T-helper 2 cell treated with Interferon-gamma antibody and Interleukin-4, amounts not matched to agents 5 μg/mL and 100 μg/mL, for 36 hours (primary cell): ENCODE data around the gene ABCG2.

Experiments
- DNase-seq: peaks from one replicate; pipeline ENCODE4 v3.0.0; 2021; ENCODE audit warnings: low spot score
- H3K27ac Mint-ChIP-seq: one replicate; pipeline ENCODE4 v1.8.0; 2021; ENCODE audit warnings: mild to moderate bottlenecking, mixed read lengths
- H3K27me3 Mint-ChIP-seq: one replicate; pipeline ENCODE4 v1.8.0; 2021; ENCODE audit warnings: low read depth, mixed read lengths
- H3K36me3 Mint-ChIP-seq: one replicate; pipeline ENCODE4 v1.8.0; 2021; ENCODE audit warnings: low read depth, mixed read lengths
- H3K4me1 Mint-ChIP-seq: one replicate; pipeline ENCODE4 v1.8.0; 2021; ENCODE audit warnings: low read depth, mixed read lengths
- H3K4me3 Mint-ChIP-seq: one replicate; pipeline ENCODE4 v1.8.0; 2022; ENCODE audit warnings: mild to moderate bottlenecking, moderate library complexity, mixed read lengths
- H3K9me3 Mint-ChIP-seq: one replicate; pipeline ENCODE4 v1.8.0; 2021; ENCODE audit warnings: mixed read lengths

ABCG2 gene

GRCh38 chr4:88059766-88060165, 98.7 kb downstream of the ABCG2 start:
- Mint-ChIP-seq H3K4me1 (no peaks in the 10 kb centered on the region), H3K27me3 (no peaks in the 10 kb centered on the region), H3K27ac (no peak overlapping the region), H3K4me3 (no peak overlapping the region), H3K9me3 (no peaks in the 10 kb centered on the region), H3K36me3 (peaks cover 37% of the 10 kb centered on the region)
- no peak for DNase-seq

GRCh38 chr4:88058295-88058694, 100.1 kb downstream of the ABCG2 start:
- Mint-ChIP-seq H3K27me3 (no peaks in the 10 kb centered on the region), H3K9me3 (no peaks in the 10 kb centered on the region), H3K4me3 (no peak overlapping the region), H3K36me3 (peaks cover 36% of the 10 kb centered on the region), H3K4me1 (no peaks in the 10 kb centered on the region), H3K27ac (no peak overlapping the region)
- no peak for DNase-seq

GRCh38 chr4:88054901-88055300, 103.5 kb downstream of the ABCG2 start:
- Mint-ChIP-seq H3K4me1 (no peaks in the 10 kb centered on the region), H3K27ac (no peak overlapping the region), H3K4me3 (no peak overlapping the region), H3K27me3 (no peaks in the 10 kb centered on the region), H3K9me3 (no peaks in the 10 kb centered on the region), H3K36me3 (peaks cover 45% of the 10 kb centered on the region)
- no peak for DNase-seq

GRCh38 chr4:88054229-88054628, 104.2 kb downstream of the ABCG2 start:
- Mint-ChIP-seq H3K4me3 (no peak overlapping the region), H3K36me3 (peaks cover 40% of the 10 kb centered on the region), H3K4me1 (no peaks in the 10 kb centered on the region), H3K27me3 (no peaks in the 10 kb centered on the region), H3K9me3 (no peaks in the 10 kb centered on the region), H3K27ac (no peak overlapping the region)
- no peak for DNase-seq

- Mint-ChIP-seq H3K4me1 (no peaks in the 10 kb centered on the region), H3K9me3 (no peaks in the 10 kb centered on the region), H3K27ac (no peak overlapping the region), H3K27me3 (no peaks in the 10 kb centered on the region), H3K4me3 (no peak overlapping the region), H3K36me3 (peaks cover 30% of the 10 kb centered on the region)
- no peak for DNase-seq
Observed at GRCh38 chr4:88045021-88045420, 113.4 kb downstream of the ABCG2 start.

GRCh38 chr4:88043586-88044340, 114.7 kb downstream of the ABCG2 start:
- Mint-ChIP-seq H3K27me3 (no peaks in the 10 kb centered on the region), H3K4me3 (no peak overlapping the region), H3K27ac (no peak overlapping the region), H3K36me3 (peaks cover 34% of the 10 kb centered on the region), H3K9me3 (no peaks in the 10 kb centered on the region), H3K4me1 (no peaks in the 10 kb centered on the region)
- no peak for DNase-seq

GRCh38 chr4:88043001-88043400, 115.4 kb downstream of the ABCG2 start:
- Mint-ChIP-seq H3K27me3 (no peaks in the 10 kb centered on the region), H3K4me3 (no peak overlapping the region), H3K4me1 (no peaks in the 10 kb centered on the region), H3K9me3 (no peaks in the 10 kb centered on the region), H3K27ac (no peak overlapping the region), H3K36me3 (peaks cover 33% of the 10 kb centered on the region)
- no peak for DNase-seq

GRCh38 chr4:88041626-88042025, 116.8 kb downstream of the ABCG2 start:
- Mint-ChIP-seq H3K36me3 (peaks cover 35% of the 10 kb centered on the region), H3K27me3 (no peaks in the 10 kb centered on the region), H3K27ac (no peak overlapping the region), H3K4me1 (no peaks in the 10 kb centered on the region), H3K4me3 (no peak overlapping the region), H3K9me3 (no peaks in the 10 kb centered on the region)
- no peak for DNase-seq

- no peaks in the 10 kb centered on the region for H3K27me3 Mint-ChIP-seq
- H3K4me3 Mint-ChIP-seq: no peak overlapping the region
- no peaks in the 10 kb centered on the region for H3K9me3 Mint-ChIP-seq
- H3K4me1 Mint-ChIP-seq: no peaks in the 10 kb centered on the region
- no peak overlapping the region for H3K27ac Mint-ChIP-seq
- no peak for DNase-seq
- H3K36me3 Mint-ChIP-seq: peaks cover 38% of the 10 kb centered on the region
Observed at GRCh38 chr4:88040707-88041106, 117.7 kb downstream of the ABCG2 start.
